ENCODE data around the gene PRDX3.
A peak's percentile ranks its signal among the peaks of the same experiment; 100 is the strongest.

The PRDX3 gene

GRCh38 chr10:119178372-119179119 is at the start of gene PRDX3:
Gene PRDX3 (minus strand): TSS chr10:119178812. CDS start chr10:119178790, 22 bp downstream.
- peak; percentile 49 to 98 (median 91) for DNase-seq

DNA sequence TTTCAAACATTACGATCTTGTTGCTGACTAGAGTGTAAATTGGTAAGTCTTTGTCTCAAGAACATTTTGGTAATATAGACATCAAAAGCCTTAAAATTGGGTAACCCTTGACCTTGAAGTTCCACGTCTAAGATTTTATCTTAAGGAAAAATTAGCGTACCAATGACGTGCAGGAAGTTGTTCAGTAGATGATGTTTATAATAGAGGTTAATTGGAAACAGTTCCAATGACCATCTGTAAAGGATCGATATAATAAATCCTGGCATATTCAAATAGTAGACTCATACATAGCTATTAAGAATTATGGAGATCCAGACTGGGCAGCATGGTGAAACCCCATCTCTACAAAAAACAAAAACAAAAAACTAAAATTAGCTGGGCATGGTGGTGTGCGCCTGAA is 49.2 kb upstream of the PRDX3 start:
- no peak for DNase-seq

GRCh38 chr10:119225083-119225658 is 46.6 kb upstream of the PRDX3 start:
- no peak for DNase-seq

GRCh38 chr10:119222966-119223386 is 44.4 kb upstream of the PRDX3 start:
- no peak for DNase-seq

- DNase-seq = no peak
Observed at GRCh38 chr10:119222537-119222936, 43.9 kb upstream of the PRDX3 start.

DNA sequence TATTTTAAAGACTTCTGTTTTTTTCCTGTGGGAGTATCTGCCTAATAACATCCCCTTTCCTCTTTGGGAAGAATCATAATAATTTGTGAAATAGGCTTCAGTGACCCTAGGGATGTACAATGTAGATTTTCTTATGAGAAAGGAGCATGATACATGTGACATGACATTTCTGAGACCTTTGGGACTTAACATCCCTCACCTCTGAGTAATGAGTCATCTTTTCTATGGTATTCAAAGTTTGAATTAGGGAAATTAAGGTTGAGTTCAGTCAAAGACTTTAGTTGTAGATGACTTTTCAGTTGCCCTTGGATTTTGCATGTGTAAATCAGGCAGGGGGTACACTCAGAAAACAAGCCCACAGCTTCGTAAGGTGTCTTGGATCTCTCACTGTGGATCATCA is 43.1 kb upstream of the PRDX3 start:
- no peak for DNase-seq

- DNase-seq = no peak
Observed at GRCh38 chr10:119221201-119221600, 42.6 kb upstream of the PRDX3 start.

- no peak for DNase-seq
Observed at GRCh38 chr10:119219871-119220270, 41.3 kb upstream of the PRDX3 start.

- no peak for DNase-seq
Observed at GRCh38 chr10:119217991-119218490, 39.4 kb upstream of the PRDX3 start.

GRCh38 chr10:119217401-119217800 is 38.8 kb upstream of the PRDX3 start:
- no peak for DNase-seq

- no peak for DNase-seq
Observed at GRCh38 chr10:119216127-119216526, 37.5 kb upstream of the PRDX3 start.

- DNase-seq = no peak
Observed at GRCh38 chr10:119215371-119215770, 36.8 kb upstream of the PRDX3 start.

DNA sequence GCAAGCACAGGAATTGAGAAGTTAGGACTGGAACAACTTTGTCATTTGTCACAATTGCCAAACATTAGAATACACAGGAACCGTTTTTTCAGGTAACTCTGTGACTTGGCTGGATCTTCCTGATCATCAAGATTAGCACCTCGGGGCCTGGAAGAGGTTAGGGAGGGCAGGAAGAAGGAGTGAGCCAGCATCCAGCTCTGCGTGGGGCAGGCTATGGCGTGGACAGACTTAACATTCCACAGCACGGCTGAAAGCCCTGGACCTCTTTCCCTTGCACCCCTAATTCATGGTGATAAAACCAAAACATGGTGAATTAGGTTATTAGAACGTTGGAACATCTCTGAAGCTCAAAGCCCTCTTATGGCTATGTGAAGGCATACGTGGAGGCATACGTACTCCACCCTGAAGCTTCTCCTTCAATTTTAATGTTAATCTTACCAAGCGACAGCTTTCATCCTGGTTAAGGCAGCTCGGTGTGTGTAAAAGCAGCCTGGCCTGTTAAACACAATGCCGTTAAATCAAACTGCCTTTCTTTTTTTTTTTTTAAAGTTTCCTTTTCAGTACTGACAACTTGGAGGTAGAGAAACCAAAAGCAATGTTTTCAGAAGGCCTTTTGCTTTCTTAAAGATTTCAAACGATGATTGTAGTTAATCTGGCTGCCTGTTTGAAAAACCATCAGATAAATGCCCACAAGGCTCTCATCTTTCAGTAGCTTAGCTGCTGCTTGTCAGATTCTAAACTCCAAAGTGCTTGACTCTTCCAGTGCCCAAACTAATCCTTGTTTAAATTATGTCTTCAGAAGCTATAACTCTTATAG is 33.2 kb upstream of the PRDX3 start:
- DNase-seq = no peak

DNA sequence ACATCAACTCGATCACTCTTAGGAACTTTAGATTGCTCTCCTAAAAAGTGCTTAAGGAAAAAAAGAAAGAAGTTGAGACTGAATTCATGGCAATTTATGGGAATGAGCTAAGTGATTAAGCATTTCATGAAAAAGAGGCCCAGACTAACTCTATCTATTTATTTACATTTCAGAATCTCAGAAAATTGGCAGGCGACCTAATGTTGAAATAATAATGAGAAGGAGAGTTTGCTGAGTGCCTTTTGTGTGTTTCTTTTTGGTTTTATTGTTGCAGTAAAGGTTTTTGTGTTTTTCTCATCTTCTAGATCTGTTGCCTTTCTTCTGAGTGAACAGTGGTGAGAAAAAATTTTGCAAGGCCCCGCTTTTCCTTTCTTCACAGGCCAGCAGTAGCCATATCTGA is 32.6 kb upstream of the PRDX3 start:
- DNase-seq = no peak

DNA sequence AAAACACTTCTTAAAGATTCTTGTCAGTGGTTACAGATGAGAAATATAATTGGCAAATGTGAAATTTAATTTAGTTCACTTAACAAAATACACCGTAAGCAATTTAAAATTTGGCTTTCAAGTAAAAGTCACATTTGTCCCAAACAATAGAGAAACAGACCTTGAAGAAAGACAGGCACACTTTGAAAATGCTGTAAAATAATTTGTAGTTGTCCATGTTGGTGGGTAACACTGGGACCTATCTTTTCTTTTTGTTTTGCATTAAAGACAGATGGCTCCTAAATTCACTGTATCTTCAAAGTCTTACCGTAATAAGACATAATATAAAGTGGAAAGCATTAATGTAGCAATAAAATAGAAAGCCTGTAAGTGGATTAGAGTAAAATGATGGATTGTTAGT is 32.0 kb upstream of the PRDX3 start:
- no peak for DNase-seq

- no peak for DNase-seq
Observed at GRCh38 chr10:119209736-119210355, 31.2 kb upstream of the PRDX3 start.

DNA sequence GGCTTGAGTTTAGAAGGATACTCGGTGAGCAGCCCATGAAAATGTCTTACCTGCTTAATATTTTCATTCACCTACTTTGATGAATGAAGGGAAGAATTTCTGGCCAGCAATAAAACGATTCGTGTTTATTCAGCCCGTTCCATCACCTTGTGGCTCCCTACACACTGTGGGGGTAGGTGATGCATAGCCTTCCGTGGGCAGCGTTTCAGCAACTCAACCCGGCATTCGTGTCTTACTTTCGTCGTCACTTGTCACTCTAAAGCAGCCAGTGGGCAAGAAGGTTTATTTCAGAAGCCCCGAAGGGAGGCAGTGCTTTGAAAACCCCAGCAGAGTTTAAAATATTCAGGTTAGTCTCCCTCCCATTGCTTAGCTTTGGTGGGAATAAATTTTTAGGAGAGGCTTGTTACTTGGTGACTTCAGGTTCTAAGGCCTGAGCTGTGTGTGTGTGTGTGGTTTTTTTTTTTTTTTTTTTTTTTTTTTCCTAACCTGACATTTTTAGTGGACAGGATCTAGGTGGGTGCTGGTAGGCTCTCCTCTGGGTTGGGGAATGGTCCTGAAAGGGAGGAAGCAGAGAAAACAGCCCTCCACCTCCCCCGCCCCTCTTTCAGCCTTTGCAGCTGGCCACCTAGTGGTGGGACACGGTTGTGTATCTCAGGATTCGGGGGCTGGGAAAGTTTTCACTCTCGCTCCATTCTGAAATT is 30.6 kb upstream of the PRDX3 start:
- peak in 41 of 51 donors; percentile 6 to 64 (median 20) for DNase-seq

DNA sequence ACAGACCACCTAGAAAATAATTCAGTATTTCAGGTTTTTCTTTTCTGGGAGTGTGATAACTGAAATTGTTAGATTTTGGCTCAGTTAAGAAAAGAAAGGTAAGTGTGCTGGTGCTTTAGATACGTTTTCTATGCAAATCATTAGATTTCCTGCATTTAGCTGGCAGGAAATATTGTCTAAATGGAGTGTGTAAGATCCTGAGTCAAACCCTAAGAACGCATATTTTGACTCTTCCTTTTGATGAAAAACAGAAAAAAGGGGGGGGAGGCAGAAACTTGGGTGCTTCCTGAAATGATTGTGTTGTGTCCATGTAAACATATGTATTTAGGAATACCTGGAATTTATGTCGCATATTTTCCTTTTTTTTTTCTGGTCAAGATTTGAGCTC is 29.9 kb upstream of the PRDX3 start:
- DNase-seq = no peak

DNA sequence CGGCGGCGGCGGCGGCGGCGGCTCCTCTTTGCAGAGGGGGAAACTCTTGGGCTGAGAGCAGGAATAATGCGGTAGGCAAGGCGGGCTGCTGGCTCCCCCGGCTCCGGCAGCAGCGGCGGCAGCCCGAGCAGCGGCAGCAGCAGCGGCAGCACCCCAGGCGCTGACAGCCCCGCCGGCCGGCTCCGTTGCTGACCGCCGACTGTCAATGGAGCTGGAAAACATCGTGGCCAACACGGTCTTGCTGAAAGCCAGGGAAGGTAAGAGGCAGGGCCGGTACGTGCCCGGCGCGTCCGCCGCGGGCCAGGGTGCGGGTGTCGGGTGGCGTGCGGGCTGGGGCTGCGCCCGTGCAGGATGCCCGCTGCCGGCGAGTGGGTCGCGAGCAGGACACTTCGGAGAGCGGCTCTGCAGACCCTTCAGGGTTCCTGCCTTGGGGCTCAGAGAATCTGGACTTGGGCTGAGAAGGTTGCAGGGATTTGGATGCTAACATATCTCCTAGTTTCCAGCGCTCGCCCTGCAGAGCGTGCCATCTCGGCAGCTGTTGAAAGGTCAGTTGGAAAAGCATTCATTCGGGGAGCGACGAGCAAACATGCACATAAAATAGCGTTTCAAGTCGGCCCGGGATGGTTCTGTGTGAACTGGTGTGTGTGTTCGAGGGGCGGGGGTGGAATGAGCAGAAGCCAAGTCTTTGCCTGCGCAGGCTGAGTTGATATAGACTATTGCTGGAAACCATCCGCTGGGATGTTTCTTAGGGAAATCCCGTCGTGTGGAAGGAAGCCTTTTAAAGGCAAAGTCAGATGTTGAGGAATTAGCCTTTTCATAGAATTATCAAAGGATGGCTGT is 29.3 kb upstream of the PRDX3 start:
- peak in 36 of 51 donors; percentile 26 to 86 (median 54) for DNase-seq

DNA sequence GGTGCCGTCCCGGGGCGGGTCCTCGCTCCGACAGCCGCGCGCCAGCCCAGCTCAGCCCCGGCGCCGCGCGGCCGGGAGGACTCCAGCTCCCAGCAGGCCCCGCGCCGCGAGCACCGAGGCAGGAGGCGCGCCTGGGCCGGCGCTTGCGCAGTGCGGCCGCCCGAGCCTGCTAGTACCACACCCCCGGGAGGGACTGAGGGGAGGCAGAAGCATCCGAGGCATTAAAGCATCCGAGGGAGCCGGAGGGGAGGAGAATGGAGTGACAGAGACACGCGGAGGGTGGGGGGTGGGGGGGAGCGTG is 28.7 kb upstream of the PRDX3 start, which contains the start of gene GRK5:
TSS of gene GRK5 (plus strand) at position 206 of the 301 bp plus-strand sequence. CDS start 347 bp downstream, outside the sequence.
- peak in 50 of 51 donors; percentile 49 to 95 (median 88) for DNase-seq

All from hypothalamus (tissue), 51 donors.